ENCODE data around the gene GPR173. TPM values are rescaled to one million over a fixed set of nuclear protein-coding genes. Genes with fewer than 3 reads are reported as not detected.
A peak's percentile ranks its signal among the peaks of the same experiment; 100 is the strongest.

Gene GPR173
- total RNA-seq, 4 donors from 2014 or later: 0.09 to 0.57 (median 0.18) TPM; not detected in 1

- Histone ChIP-seq H3K36me3 (peaks cover 0 to 20% (median 0%) of the 10 kb centered on the region in 3 donors), H3K27me3 (no peaks in the 10 kb centered on the region), H3K4me1 (peaks cover 0 to 32% (median 0%) of the 10 kb centered on the region in 3 donors), H3K27ac (peak overlapping the region; percentile 82 to 93 (median 86)), H3K9me3 (no peaks in the 10 kb centered on the region), H3K4me3 (peak overlapping the region in 3 of 4 donors; percentile 58 to 75 (median 73))
- DNase-seq: no peak
- 23 to 64% methylated on average over 5 to 6 of the region's 17 CpGs for WGBS, 2 donors
- TF ChIP-seq POLR2A (IDR thresholded peaks at IDR 0.05) (no peak), CTCF (IDR thresholded peaks at IDR 0.05) (no peak)
- intact Hi-C loops (cut with DNase I): no loop called here
Observed at GRCh38 chrX:53080628-53081580, 32.3 kb downstream of the GPR173 start.

- Histone ChIP-seq H3K9me3 (no peaks in the 10 kb centered on the region), H3K27ac (peak within 1 kb of the TSS; percentile 82 to 93 (median 90)), H3K27me3 (no peaks in the 10 kb centered on the region), H3K4me1 (peaks cover 0 to 41% (median 0%) of the 10 kb centered on the region in 3 donors), H3K36me3 (peaks cover 0 to 26% (median 0%) of the 10 kb centered on the region in 3 donors), H3K4me3 (peak within 1 kb of the TSS; percentile 58 to 75 (median 66))
- intact Hi-C loops (cut with DNase I): no loop called here
- TF ChIP-seq POLR2A (IDR thresholded peaks at IDR 0.05) (peak in 3 of 4 donors; percentile 98 to 99 (median 98)), CTCF (IDR thresholded peaks at IDR 0.05) (peak in 1 of 6 experiments; percentile 10)
- DNase-seq: peak; percentile 57
- WGBS, 2 donors: 0 to 62% methylated on average over 11 to 29 of the region's 86 CpGs
Observed at GRCh38 chrX:53081925-53082772, 33.6 kb downstream of the GPR173 start, which contains the start of gene TSPYL2. TSPYL2 (plus strand) TSS chrX:53082367; CDS start chrX:53082499, 132 bp downstream.

GRCh38 chrX:53082773-53083616, 34.4 kb downstream of the GPR173 start:
- no peaks in the 10 kb centered on the region for H3K9me3 ChIP-seq
- TF ChIP-seq CTCF (IDR thresholded peaks at IDR 0.05) (no peak), POLR2A (IDR thresholded peaks at IDR 0.05) (no peak)
- H3K4me1 ChIP-seq: peaks cover 0 to 50% (median 1%) of the 10 kb centered on the region in 3 donors
- peak overlapping the region; percentile 82 to 93 (median 90) for H3K27ac ChIP-seq
- no peaks in the 10 kb centered on the region for H3K27me3 ChIP-seq
- no peak for DNase-seq
- H3K36me3 ChIP-seq: peaks cover 0 to 26% (median 0%) of the 10 kb centered on the region in 3 donors
- WGBS, 2 donors: 11 to 34% methylated on average over 16 to 20 of the region's 31 CpGs
- intact Hi-C loops (cut with DNase I): no loop called here
- peak overlapping the region; percentile 58 to 75 (median 66) for H3K4me3 ChIP-seq

GRCh38 chrX:53084043-53084570, 35.5 kb downstream of the GPR173 start:
- intact Hi-C loops (cut with DNase I): no loop called here
- Histone ChIP-seq H3K9me3 (no peaks in the 10 kb centered on the region), H3K4me3 (peak overlapping the region in 3 of 4 donors; percentile 58 to 75 (median 73)), H3K27ac (peak overlapping the region in 3 of 4 donors; percentile 86 to 93 (median 93)), H3K27me3 (no peaks in the 10 kb centered on the region), H3K36me3 (peaks cover 0 to 26% (median 0%) of the 10 kb centered on the region in 3 donors), H3K4me1 (peaks cover 0 to 58% (median 3%) of the 10 kb centered on the region in 3 donors)
- DNase-seq: no peak
- WGBS, 2 donors: 60 to 84% methylated on average over 1 to 4 of the region's 4 CpGs
- TF ChIP-seq POLR2A (IDR thresholded peaks at IDR 0.05) (no peak), CTCF (IDR thresholded peaks at IDR 0.05) (no peak)
